ENCODE data around the gene DDOST. TPM values are rescaled to one million over a fixed set of nuclear protein-coding genes. Genes with fewer than 3 reads are reported as not detected.

Gene DDOST
- total RNA-seq, 1 experiment from 2014 or later, result 238 TPM

DNA sequence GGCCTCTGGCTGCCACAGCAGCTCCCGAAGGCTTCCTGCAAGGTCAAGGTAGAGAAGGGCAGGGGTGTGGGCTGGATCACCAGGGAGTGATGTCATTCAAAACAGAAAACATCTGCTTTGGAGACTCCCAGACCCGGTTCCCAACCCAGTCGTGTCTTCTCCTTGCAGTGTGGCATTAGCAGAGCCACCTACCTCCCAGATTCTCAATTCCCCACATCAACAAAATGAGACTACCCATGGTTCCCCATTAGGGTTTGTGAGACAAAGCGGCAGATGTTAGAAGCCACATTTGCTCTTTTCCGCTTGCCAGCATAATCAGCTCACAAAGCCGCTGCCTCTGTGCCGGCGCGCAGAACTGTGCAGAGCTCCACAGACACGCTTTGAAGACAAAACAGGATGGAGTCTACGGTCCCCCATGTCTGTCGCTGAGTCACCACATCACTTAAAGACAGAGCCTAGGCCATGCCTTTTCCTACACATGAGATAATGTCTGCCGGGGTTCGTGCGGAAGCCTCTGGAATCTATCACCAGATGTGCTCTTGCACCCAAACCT, 44.1 kb upstream of the DDOST start:
- Histone ChIP-seq H3K36me3 (ENCODE audit: insufficient read depth, low read length, poor library complexity, severe bottlenecking) (no peaks in the 10 kb centered on the region), H3K4me1 (ENCODE audit: insufficient read depth, low read length, poor library complexity, severe bottlenecking) (no peaks in the 10 kb centered on the region), H3K4me3 (ENCODE audit: low read depth, low read length, poor library complexity, severe bottlenecking) (no peak overlapping the region), H3K27me3 (replicated peaks; ENCODE audit: insufficient read depth, low read depth, low read length, poor library complexity) (no peaks in the 10 kb centered on the region), H3K9me3 (ENCODE audit: low read depth, low read length, poor library complexity, severe bottlenecking) (no peaks in the 10 kb centered on the region), H3K27ac (ENCODE audit: low read depth, low read length, poor library complexity, severe bottlenecking) (no peak overlapping the region)
- no peak for TF ChIP-seq EZH2 (IDR thresholded peaks at IDR 0.05; ENCODE audit: borderline replicate concordance, low read depth, low read length, poor library complexity, severe bottlenecking)
- TF ChIP-seq CTCF (conservative IDR thresholded peaks at IDR 0.05; ENCODE audit: low read depth, low read length), result no peak
- no TSS peak for BruUV-seq (replicated peaks)
- intact Hi-C loops (cut with micrococcal nuclease; ENCODE audit: unreplicated experiment), result no loop called here
- no peak for DNase-seq (ENCODE audit: low spot score)
- POLR2A ChIA-PET (ENCODE audit: low non-redundant PET), result no interaction called here
- CTCF ChIA-PET, result no interaction called here

DNA sequence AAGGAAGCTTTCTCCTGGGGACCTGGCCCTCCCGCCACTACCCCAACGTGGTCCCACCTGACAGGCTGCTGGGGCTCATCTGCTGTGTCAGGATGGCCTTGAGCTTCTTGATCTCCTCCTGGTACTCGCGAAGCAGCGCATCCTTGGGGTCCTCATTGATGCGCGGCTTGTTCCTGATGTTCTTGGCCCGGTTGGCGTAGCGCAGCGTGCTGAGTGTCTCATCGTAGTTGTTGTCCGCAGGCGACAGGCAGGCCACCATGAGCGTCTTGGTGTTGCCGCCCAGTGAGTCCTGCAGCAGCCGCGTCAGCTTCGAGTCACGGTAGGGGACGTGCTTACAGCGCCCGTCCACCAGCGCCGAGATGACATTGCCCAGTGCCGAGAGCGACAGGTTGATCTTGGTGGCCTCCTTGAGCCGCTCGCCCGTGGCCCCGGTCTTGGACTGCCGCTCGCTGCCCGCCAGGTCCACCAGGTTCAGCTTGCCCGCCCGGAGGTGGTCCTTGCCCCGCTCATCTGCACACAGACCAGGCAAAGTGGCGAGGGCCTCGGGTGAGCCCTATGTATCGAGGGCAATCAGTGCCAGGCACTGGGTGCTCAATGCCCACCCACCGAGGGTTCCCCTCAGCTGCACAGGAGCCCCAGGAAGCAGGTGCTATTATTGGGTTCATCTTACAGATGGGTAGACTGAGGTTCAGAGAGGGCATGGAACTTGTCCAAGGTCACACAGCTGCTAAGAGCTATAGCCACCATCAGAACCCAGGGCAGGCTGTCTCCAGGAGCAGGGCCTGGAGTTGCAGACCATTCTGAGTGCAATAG, 43.4 kb upstream of the DDOST start:
- CTCF ChIA-PET, result no interaction called here
- no peak for DNase-seq (ENCODE audit: low spot score)
- Histone ChIP-seq H3K36me3 (ENCODE audit: insufficient read depth, low read length, poor library complexity, severe bottlenecking) (no peaks in the 10 kb centered on the region), H3K27me3 (replicated peaks; ENCODE audit: insufficient read depth, low read depth, low read length, poor library complexity) (no peaks in the 10 kb centered on the region), H3K4me1 (ENCODE audit: insufficient read depth, low read length, poor library complexity, severe bottlenecking) (no peaks in the 10 kb centered on the region), H3K9me3 (ENCODE audit: low read depth, low read length, poor library complexity, severe bottlenecking) (no peaks in the 10 kb centered on the region), H3K27ac (ENCODE audit: low read depth, low read length, poor library complexity, severe bottlenecking) (no peak overlapping the region), H3K4me3 (ENCODE audit: low read depth, low read length, poor library complexity, severe bottlenecking) (no peak overlapping the region)
- no TSS peak for BruUV-seq (replicated peaks)
- POLR2A ChIA-PET (ENCODE audit: low non-redundant PET), result no interaction called here
- intact Hi-C loops (cut with micrococcal nuclease; ENCODE audit: unreplicated experiment), result no loop called here
- TF ChIP-seq EZH2 (IDR thresholded peaks at IDR 0.05; ENCODE audit: borderline replicate concordance, low read depth, low read length, poor library complexity, severe bottlenecking), result no peak
- TF ChIP-seq CTCF (conservative IDR thresholded peaks at IDR 0.05; ENCODE audit: low read depth, low read length), result no peak

DNA sequence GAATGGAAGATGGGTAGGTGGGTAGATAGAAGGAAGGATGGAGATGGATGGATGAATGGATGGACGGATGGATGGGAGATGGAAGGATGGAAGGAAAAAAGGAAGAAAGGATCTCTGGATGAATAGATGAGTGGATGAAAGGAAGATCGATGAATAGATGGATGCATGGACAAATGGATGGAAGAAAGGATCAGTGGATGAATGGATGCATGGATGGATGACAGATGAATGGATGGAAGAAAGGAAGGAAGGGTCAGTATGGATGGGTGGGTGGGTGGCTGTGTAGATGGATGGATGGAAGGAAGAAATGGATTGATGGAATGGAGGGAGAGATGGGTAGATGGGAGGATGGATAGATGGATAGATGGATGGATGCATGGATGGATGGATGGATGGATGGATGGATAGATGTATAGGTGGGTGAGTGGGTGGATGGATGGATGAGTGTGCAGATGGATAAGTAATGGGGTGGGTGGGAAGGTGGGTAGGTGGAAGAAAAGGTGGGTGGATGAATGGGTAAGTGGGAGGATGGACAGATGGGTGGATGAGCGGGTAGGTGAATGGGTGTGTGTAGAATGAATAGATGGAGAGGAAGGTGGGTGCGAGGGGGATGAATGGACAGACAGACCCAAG, 42.1 kb upstream of the DDOST start:
- ChIA-PET CTCF (no interaction called here), POLR2A (ENCODE audit: low non-redundant PET) (no interaction called here)
- Histone ChIP-seq H3K4me1 (ENCODE audit: insufficient read depth, low read length, poor library complexity, severe bottlenecking) (no peaks in the 10 kb centered on the region), H3K27me3 (replicated peaks; ENCODE audit: insufficient read depth, low read depth, low read length, poor library complexity) (no peaks in the 10 kb centered on the region), H3K9me3 (ENCODE audit: low read depth, low read length, poor library complexity, severe bottlenecking) (no peaks in the 10 kb centered on the region), H3K27ac (ENCODE audit: low read depth, low read length, poor library complexity, severe bottlenecking) (no peak overlapping the region), H3K4me3 (ENCODE audit: low read depth, low read length, poor library complexity, severe bottlenecking) (no peak overlapping the region), H3K36me3 (ENCODE audit: insufficient read depth, low read length, poor library complexity, severe bottlenecking) (no peaks in the 10 kb centered on the region)
- no TSS peak for BruUV-seq (replicated peaks)
- intact Hi-C loops (cut with micrococcal nuclease; ENCODE audit: unreplicated experiment), result no loop called here
- no peak for DNase-seq (ENCODE audit: low spot score)
- TF ChIP-seq CTCF (conservative IDR thresholded peaks at IDR 0.05; ENCODE audit: low read depth, low read length) (no peak), EZH2 (IDR thresholded peaks at IDR 0.05; ENCODE audit: borderline replicate concordance, low read depth, low read length, poor library complexity, severe bottlenecking) (no peak)
